Type B pancreatic cell (in vitro differentiated cells): Measurements from ENCODE around the gene CHST10. TPM values are rescaled to one million over a fixed set of nuclear protein-coding genes. Genes with fewer than 3 reads are reported as not detected.

Source experiments
- DNase-seq: peaks from one replicate; pipeline ENCODE4 v3.0.0; 2021; ENCODE audit warnings: mixed read lengths; ENCODE audit not compliant: unreplicated experiment; ENCODE audit errors: extremely low spot score
- H3K27ac Mint-ChIP-seq: 2 replicates; pipeline ENCODE4 v1.8.0; 2021; ENCODE audit warnings: mild to moderate bottlenecking, mixed read lengths
- H3K27me3 Mint-ChIP-seq: 2 replicates; pipeline ENCODE4 v1.8.0; 2021; ENCODE audit warnings: mixed read lengths
- H3K36me3 Mint-ChIP-seq: 2 replicates; pipeline ENCODE4 v1.8.0; 2021; ENCODE audit warnings: mixed read lengths
- H3K4me1 Mint-ChIP-seq: one replicate; pipeline ENCODE4 v1.8.0; 2021; ENCODE audit warnings: mixed read lengths; ENCODE audit not compliant: unreplicated experiment
- H3K4me3 Mint-ChIP-seq: 2 replicates; pipeline ENCODE4 v1.8.0; 2021; ENCODE audit warnings: mild to moderate bottlenecking, mixed read lengths
- H3K9me3 Mint-ChIP-seq: 2 replicates; pipeline ENCODE4 v1.8.0; 2021; ENCODE audit warnings: mixed read lengths
- total RNA-seq: library from RNA; stranded (reverse); gene quantifications from 2 replicates; pipeline ENCODE4 v1.2.1, GENCODE V29; 2021; ENCODE audit warnings: low replicate concordance
- TF ChIP-seq, protein P1 (sequence below): fragments of 200-600 bp; sonication (generic); conservative IDR thresholded peaks from 2 replicates; pipeline ENCODE4 v1.5.0; 2021; ENCODE audit warnings: antibody characterized with exemption, mild to moderate bottlenecking

Gene CHST10
- total RNA-seq, 1 donor from 2014 or later: 26.9 TPM

DNA sequence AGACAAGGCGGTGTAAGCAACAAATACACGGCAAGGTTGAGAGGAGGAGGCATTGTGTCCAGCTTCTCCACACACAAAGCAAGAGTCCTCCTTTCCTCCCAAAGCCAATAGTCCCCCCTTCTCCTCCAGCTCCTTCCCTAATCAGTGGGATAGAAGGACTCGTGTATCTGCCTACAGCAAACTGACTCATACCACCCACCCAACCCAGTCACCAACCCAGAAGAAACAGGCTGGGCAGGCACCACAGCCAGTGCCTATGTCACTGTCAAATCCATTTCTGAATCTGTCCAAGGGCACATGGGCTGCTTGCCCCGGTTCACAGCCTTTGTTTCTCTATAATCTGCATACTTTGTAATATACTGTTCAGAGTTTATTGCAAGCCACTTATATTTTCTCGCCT, 33.6 kb upstream of the CHST10 start:
- Mint-ChIP-seq H3K27me3 (no peaks in the 10 kb centered on the region), H3K9me3 (no peaks in the 10 kb centered on the region)
- TF ChIP-seq, protein P1, sequence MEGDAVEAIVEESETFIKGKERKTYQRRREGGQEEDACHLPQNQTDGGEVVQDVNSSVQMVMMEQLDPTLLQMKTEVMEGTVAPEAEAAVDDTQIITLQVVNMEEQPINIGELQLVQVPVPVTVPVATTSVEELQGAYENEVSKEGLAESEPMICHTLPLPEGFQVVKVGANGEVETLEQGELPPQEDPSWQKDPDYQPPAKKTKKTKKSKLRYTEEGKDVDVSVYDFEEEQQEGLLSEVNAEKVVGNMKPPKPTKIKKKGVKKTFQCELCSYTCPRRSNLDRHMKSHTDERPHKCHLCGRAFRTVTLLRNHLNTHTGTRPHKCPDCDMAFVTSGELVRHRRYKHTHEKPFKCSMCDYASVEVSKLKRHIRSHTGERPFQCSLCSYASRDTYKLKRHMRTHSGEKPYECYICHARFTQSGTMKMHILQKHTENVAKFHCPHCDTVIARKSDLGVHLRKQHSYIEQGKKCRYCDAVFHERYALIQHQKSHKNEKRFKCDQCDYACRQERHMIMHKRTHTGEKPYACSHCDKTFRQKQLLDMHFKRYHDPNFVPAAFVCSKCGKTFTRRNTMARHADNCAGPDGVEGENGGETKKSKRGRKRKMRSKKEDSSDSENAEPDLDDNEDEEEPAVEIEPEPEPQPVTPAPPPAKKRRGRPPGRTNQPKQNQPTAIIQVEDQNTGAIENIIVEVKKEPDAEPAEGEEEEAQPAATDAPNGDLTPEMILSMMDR: no peak

DNA sequence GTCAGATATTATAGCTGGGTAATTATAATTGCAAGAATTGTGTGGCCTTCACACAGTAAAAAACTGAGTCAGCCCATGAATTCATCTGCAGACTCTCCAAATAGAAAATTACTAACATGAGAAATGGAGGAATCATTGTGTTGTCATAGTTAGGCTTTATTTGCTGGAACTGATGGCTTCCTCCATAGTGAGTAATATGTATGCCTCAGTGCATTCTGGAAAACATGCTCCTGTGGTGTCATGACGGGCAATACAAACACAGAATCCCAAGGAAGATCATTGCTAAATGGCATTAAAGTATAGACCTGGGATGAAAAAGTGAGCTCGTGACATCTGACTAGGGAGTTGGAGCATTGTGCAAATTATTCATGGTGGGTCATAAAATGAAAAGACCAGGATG, 29.2 kb upstream of the CHST10 start:
- H3K27ac Mint-ChIP-seq: no peak overlapping the region
- H3K4me3 Mint-ChIP-seq: no peak overlapping the region
- H3K36me3 Mint-ChIP-seq: no peaks in the 10 kb centered on the region
- DNase-seq: no peak
- TF ChIP-seq, protein P1: no peak
- peaks cover 8% of the 10 kb centered on the region for H3K27me3 Mint-ChIP-seq
- H3K4me1 Mint-ChIP-seq: no peaks in the 10 kb centered on the region
- no peaks in the 10 kb centered on the region for H3K9me3 Mint-ChIP-seq

More for the DNA sequence above, 33.6 kb upstream of the CHST10 start:
- DNase-seq: no peak
- Mint-ChIP-seq H3K27ac (no peak overlapping the region), H3K4me1 (no peaks in the 10 kb centered on the region), H3K4me3 (no peak overlapping the region), H3K36me3 (no peaks in the 10 kb centered on the region)

DNA sequence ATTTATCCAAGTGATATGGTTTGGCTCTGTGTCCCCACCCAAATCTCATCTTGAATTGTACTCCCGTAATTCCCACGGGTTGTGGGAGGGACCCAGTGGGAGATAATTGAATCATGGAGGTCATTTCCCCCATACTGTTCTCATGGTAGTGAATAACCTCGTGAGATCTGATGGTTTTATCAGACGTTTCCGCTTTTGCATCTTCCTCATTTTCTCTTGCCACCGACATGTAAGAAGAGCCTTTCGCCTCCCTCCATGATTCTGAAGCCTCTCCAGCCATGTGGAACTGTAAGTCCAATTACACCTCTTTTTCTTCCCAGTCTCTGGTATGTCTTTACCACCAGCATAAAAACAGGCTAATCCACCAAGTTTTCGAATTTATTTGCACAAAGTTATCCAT, 20.3 kb upstream of the CHST10 start:
- H3K36me3 Mint-ChIP-seq: no peaks in the 10 kb centered on the region
- no peak overlapping the region for H3K27ac Mint-ChIP-seq
- H3K4me1 Mint-ChIP-seq: no peaks in the 10 kb centered on the region
- TF ChIP-seq, protein P1: no peak
- peaks cover 22% of the 10 kb centered on the region for H3K27me3 Mint-ChIP-seq
- DNase-seq: no peak
- H3K4me3 Mint-ChIP-seq: no peak overlapping the region
- no peaks in the 10 kb centered on the region for H3K9me3 Mint-ChIP-seq

DNA sequence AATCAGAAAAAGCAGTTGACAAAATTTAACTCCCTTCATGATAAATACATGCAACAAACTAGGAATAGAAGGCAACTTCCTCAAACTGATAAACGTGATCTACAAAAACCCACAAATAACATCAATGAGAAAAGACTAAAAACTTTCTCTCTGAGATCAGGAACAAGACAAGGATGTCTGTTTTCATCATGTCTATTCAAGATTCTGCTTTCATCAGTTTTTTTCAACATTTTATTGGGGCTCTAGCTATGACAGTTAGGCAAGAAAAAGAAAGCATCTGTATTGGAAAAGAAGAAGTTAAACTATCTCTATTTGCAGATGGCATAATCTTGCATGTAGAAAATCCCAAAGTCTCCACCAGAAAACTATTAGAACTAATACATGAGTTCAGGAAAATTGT, 12.3 kb upstream of the CHST10 start:
- Mint-ChIP-seq H3K27me3 (peaks cover 39% of the 10 kb centered on the region), H3K4me1 (no peaks in the 10 kb centered on the region), H3K4me3 (no peak overlapping the region), H3K9me3 (no peaks in the 10 kb centered on the region), H3K27ac (no peak overlapping the region), H3K36me3 (no peaks in the 10 kb centered on the region)
- TF ChIP-seq, protein P1: no peak
- no peak for DNase-seq

DNA sequence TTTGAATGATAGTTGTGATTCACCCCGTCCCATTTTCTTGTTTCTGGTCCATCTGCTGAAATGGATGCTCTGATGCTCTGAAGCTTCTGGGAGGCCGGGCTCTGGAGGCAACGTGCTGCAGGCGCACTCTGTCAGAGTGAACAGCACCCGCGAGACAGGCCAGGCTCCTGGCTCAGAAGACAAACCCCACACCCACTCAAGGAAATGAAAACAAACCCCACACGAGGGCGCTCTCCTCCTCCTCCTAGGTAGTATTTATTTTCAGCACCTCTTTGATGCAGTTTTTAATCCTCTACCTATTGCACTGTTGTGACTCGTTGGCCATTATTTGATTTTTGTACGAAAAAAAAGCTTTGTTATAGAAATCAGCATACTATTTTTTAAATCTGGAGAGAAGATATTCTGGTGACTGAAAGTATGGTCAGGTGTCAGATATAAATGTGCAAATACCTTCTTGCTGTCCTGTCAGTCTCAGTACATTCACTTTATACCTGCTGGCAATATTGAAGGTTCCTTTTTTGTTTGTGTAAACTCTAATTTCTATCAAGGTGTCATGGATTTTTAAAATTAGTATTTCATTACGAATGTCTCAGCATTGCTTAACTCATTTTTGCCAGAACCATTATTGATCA, 10.3 kb upstream of the CHST10 start:
- no peaks in the 10 kb centered on the region for H3K36me3 Mint-ChIP-seq
- peaks cover 32% of the 10 kb centered on the region for H3K27me3 Mint-ChIP-seq
- no peak overlapping the region for H3K4me3 Mint-ChIP-seq
- TF ChIP-seq, protein P1: peak; percentile 64
- no peak overlapping the region for H3K27ac Mint-ChIP-seq
- H3K9me3 Mint-ChIP-seq: no peaks in the 10 kb centered on the region
- no peaks in the 10 kb centered on the region for H3K4me1 Mint-ChIP-seq
- no peak for DNase-seq
